Prostate gland (tissue), 2 donors: ENCODE measurements around the gene EPS8L3.

Experiments
- CTCF ChIP-seq, 4 experiments: fragments of 200-600 bp in 2 of 4; fragments of 450-650 bp in 2 of 4; sonication (generic) in 2 of 4; IDR thresholded peaks; 1 replicate in 3 of 4; 2 replicates in 1 of 4; pipeline ENCODE4 v1.5.1; 2016 to 2019; ENCODE audit warnings: antibody characterized with exemption in 4 of 4, mild to moderate bottlenecking in 2 of 4, moderate library complexity in 2 of 4
- POLR2AphosphoS5 ChIP-seq: sonication (generic); formaldehyde crosslinking; IDR thresholded peaks from one replicate; pipeline ENCODE4 v1.6.1; 2017; ENCODE audit warnings: antibody characterized with exemption

GRCh38 chr1:109782514-109782913 is 18.8 kb upstream of the EPS8L3 start:
- no peak for TF ChIP-seq CTCF (IDR thresholded peaks at IDR 0.05)
- no peak for TF ChIP-seq POLR2AphosphoS5
